HEK293 (cell line): ENCODE results near the gene TNFRSF18.

ENCODE experiments used
- ATF2 ChIP-seq: fragments of 450-650 bp; formaldehyde crosslinking; IDR thresholded peaks from 2 replicates; pipeline ENCODE4 v1.5.1; 2016; ENCODE audit warnings: missing biosample characterization, missing genetic modification characterization, low read depth
- CTCF ChIP-seq: fragments of 450-650 bp; formaldehyde crosslinking; IDR thresholded peaks from 2 replicates; pipeline ENCODE4 v1.5.1; 2016; ENCODE audit warnings: missing biosample characterization, missing genetic modification characterization
- REST ChIP-seq: fragments of 450-650 bp; formaldehyde crosslinking; IDR thresholded peaks from 2 replicates; pipeline ENCODE4 v1.5.1; 2016; ENCODE audit warnings: missing biosample characterization, missing genetic modification characterization
- YY1 ChIP-seq: fragments of 450-650 bp; formaldehyde crosslinking; IDR thresholded peaks from 2 replicates; pipeline ENCODE4 v1.5.1; 2018; ENCODE audit warnings: missing biosample characterization, missing genetic modification characterization
- ZBTB17 ChIP-seq: fragments of 450-650 bp; formaldehyde crosslinking; IDR thresholded peaks from 2 replicates; pipeline ENCODE4 v1.5.1; 2016; ENCODE audit warnings: missing biosample characterization, missing genetic modification characterization
- ZNF354C ChIP-seq: fragments of 450-650 bp; formaldehyde crosslinking; IDR thresholded peaks from 2 replicates; pipeline ENCODE4 v1.5.1; 2016; ENCODE audit warnings: missing biosample characterization, missing genetic modification characterization, low read depth, borderline replicate concordance
- ZNF362 ChIP-seq: fragments of 450-650 bp; formaldehyde crosslinking; IDR thresholded peaks from 2 replicates; pipeline ENCODE4 v1.5.1; 2016; ENCODE audit warnings: missing biosample characterization, missing genetic modification characterization
- ZNF777 ChIP-seq: fragments of 450-650 bp; formaldehyde crosslinking; IDR thresholded peaks from 2 replicates; pipeline ENCODE4 v1.5.1; 2017; ENCODE audit warnings: missing biosample characterization, missing genetic modification characterization, borderline replicate concordance

GRCh38 chr1:1229770-1230169 lies 23.4 kb upstream of the TNFRSF18 start:
- TF ChIP-seq REST (tag by site-specific recombination): no peak
- TF ChIP-seq ZBTB17 (tag by site-specific recombination): no peak
- TF ChIP-seq CTCF: no peak
- TF ChIP-seq ZNF362 (tag by site-specific recombination): no peak
- no peak for TF ChIP-seq ATF2
- TF ChIP-seq ZNF354C (tag by site-specific recombination): no peak
- TF ChIP-seq ZNF777 (tag by site-specific recombination): no peak
- no peak for TF ChIP-seq YY1 (tag by site-specific recombination)
